Trophoblast cell (in vitro differentiated cells and primary cell): Measurements from ENCODE around the gene PEAK3.

Experiments
- DNase-seq, 2 donors: peaks; one replicate each; pipeline ENCODE4 v3.0.0-alpha.2; 2016
- H2AFZ ChIP-seq: 2 replicates; pipeline ENCODE4 v1.6.1; 2013; ENCODE audit warnings: low read length, moderate library complexity, mild to moderate bottlenecking; ENCODE audit not compliant: insufficient read depth, poor library complexity
- H2AK5ac ChIP-seq: 2 replicates; pipeline ENCODE4 v1.6.1; 2013; ENCODE audit warnings: mild to moderate bottlenecking, low read length
- H2BK120ac ChIP-seq: 2 replicates; pipeline ENCODE4 v1.6.1; 2013; ENCODE audit warnings: low read length, mild to moderate bottlenecking, moderate library complexity; ENCODE audit not compliant: insufficient read depth, poor library complexity
- H2BK12ac ChIP-seq: 2 replicates; pipeline ENCODE4 v1.6.1; 2013; ENCODE audit warnings: mild to moderate bottlenecking, low read length, moderate library complexity
- H2BK5ac ChIP-seq: 2 replicates; pipeline ENCODE4 v1.6.1; 2013; ENCODE audit warnings: low read length, low read depth, moderate library complexity, mild to moderate bottlenecking; ENCODE audit not compliant: poor library complexity
- H3K14ac ChIP-seq: 2 replicates; pipeline ENCODE4 v1.6.1; 2013; ENCODE audit warnings: mild to moderate bottlenecking, low read length
- H3K18ac ChIP-seq: 2 replicates; pipeline ENCODE4 v1.6.1; 2013; ENCODE audit warnings: mild to moderate bottlenecking, low read length
- H3K23ac ChIP-seq: 2 replicates; pipeline ENCODE4 v1.6.1; 2013; ENCODE audit warnings: low read length
- H3K27ac ChIP-seq: 2 replicates; pipeline ENCODE4 v1.5.1; 2013; ENCODE audit warnings: low read depth, mild to moderate bottlenecking, inconsistent platforms, low read length, moderate library complexity
- H3K27me3 ChIP-seq: 2 replicates; pipeline ENCODE4 v1.6.1; 2013; ENCODE audit warnings: inconsistent platforms, mild to moderate bottlenecking, low read length, moderate library complexity; ENCODE audit not compliant: insufficient read depth
- H3K36me3 ChIP-seq, 2 experiments: 1 replicate in 1 of 2; 2 replicates in 1 of 2; pipeline ENCODE4 v1.6.1; 2013; ENCODE audit warnings: low read length in 2 of 2, mild to moderate bottlenecking in 2 of 2, moderate library complexity in 1 of 2; ENCODE audit not compliant: insufficient read depth in 2 of 2, control insufficient read depth in 1 of 2
- H3K4ac ChIP-seq: 2 replicates; pipeline ENCODE4 v1.6.1; 2013; ENCODE audit warnings: low read depth, mild to moderate bottlenecking, low read length, moderate library complexity
- H3K4me1 ChIP-seq, 2 experiments: 1 replicate in 1 of 2; 2 replicates in 1 of 2; pipeline ENCODE4 v1.6.1; 2013; ENCODE audit warnings: low read length in 2 of 2, mild to moderate bottlenecking in 2 of 2, moderate library complexity in 1 of 2; ENCODE audit not compliant: insufficient read depth in 2 of 2, control insufficient read depth in 1 of 2
- H3K4me2 ChIP-seq: 2 replicates; pipeline ENCODE4 v1.6.1; 2013; ENCODE audit warnings: inconsistent platforms, mild to moderate bottlenecking, low read length, moderate library complexity
- H3K4me3 ChIP-seq: 2 replicates; pipeline ENCODE4 v1.5.1; 2013; ENCODE audit warnings: mild to moderate bottlenecking, low read depth, low read length, inconsistent platforms
- H3K79me1 ChIP-seq: one replicate; pipeline ENCODE4 v1.6.1; 2013; ENCODE audit warnings: low read length
- H3K79me2 ChIP-seq: 2 replicates; pipeline ENCODE4 v1.6.1; 2013; ENCODE audit warnings: low read length, mild to moderate bottlenecking; ENCODE audit not compliant: control insufficient read depth, insufficient read depth, poor library complexity
- H3K9ac ChIP-seq: 2 replicates; pipeline ENCODE4 v1.6.1; 2013; ENCODE audit warnings: mild to moderate bottlenecking, low read length
- H3K9me3 ChIP-seq: 2 replicates; pipeline ENCODE4 v1.6.1; 2013; ENCODE audit warnings: low read depth, mild to moderate bottlenecking, control low read depth, inconsistent platforms, low read length; ENCODE audit not compliant: insufficient read depth
- H4K12ac ChIP-seq: 2 replicates; pipeline ENCODE4 v1.6.1; 2013; ENCODE audit warnings: low read depth, mild to moderate bottlenecking, low read length, moderate library complexity
- H4K8ac ChIP-seq: 2 replicates; pipeline ENCODE4 v1.6.1; 2013; ENCODE audit warnings: low read depth, mild to moderate bottlenecking, low read length, moderate library complexity
- H4K91ac ChIP-seq: one replicate; pipeline ENCODE4 v1.6.1; 2013; ENCODE audit warnings: low read depth, mild to moderate bottlenecking, low read length, moderate library complexity
- WGBS: extraction: QIAGEN DNeasy Blood & Tissue Kit; methylation state at CpG from one replicate; pipeline ENCODE4 v1.1.7; 2013; ENCODE audit warnings: missing lambda C conversion rate; ENCODE audit not compliant: insufficient read length, insufficient coverage; ENCODE audit errors: extremely low coverage; 5-methylcytosine and 5-hydroxymethylcytosine counted together

The PEAK3 gene

DNA sequence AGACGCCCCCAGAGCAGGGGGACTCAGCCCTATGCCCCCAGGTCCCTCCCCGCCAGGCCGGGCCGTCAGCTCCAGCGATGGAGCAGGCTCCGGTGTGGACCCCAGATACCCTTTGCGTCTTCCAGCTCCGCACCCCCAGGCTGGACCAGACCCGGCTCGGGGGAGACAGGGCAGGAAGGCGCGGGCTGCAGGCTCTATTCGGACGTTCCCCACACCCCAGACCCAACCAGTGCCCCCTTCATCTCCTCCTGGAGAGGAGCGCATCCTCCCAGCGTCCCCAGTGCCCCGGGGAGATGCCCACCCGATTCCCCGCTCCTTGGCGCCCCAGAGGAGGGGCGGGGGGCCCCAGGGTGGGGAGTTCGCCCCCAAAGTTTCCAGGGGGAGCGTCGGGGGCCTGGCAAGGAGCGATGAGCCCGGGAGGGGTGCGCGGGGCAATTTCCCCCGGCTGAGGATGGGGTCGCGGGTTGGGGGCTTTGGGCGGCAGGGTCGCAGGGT lies 25.6 kb upstream of the PEAK3 start:
- no peak overlapping the region for H3K18ac ChIP-seq
- peaks cover 4% of the 10 kb centered on the region for H3K9me3 ChIP-seq
- WGBS = no CpG with 5 or more reads among the region's 33 CpGs

DNA sequence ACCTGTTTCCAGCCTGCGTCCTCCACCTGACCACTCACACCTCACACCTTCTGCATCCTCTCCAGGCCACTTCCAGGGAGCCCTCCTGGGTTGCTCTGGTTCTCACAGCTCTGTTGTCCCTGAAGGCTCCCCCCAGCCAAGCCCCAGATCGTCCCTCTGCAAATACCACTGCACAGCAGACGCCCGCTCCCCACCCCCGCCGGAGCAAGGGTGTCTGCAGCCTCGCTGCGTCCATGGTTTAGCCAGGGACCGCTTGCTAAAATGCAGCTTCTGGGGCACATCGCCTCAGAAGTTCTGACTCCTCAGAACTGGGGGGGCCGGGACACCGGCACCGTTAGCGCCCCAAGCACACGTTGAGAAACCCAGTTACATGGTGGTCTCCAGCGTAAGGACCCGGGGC lies 25.0 kb upstream of the PEAK3 start:
- Histone ChIP-seq H2AFZ (no peak overlapping the region), H2BK120ac (no peak overlapping the region), H2BK5ac (no peak overlapping the region), H3K27me3 (peaks cover 27% of the 10 kb centered on the region), H3K36me3 (no peaks in the 10 kb centered on the region), H3K79me1 (no peaks in the 10 kb centered on the region), H3K4me1 (peaks cover 0 to 3% of the 10 kb centered on the region in 2 experiments), H3K4ac (no peak overlapping the region), H4K8ac (no peak overlapping the region), H3K9me3 (peaks cover 4% of the 10 kb centered on the region), H4K12ac (no peak overlapping the region), H4K91ac (no peak overlapping the region), H2BK12ac (no peak overlapping the region), H3K23ac (no peak overlapping the region), H3K27ac (no peak overlapping the region), H3K4me3 (no peak overlapping the region), H3K9ac (no peak overlapping the region), H3K4me2 (no peak overlapping the region), H3K18ac (no peak overlapping the region), H3K79me2 (no peaks in the 10 kb centered on the region), H3K14ac (no peak overlapping the region), H2AK5ac (no peak overlapping the region)
- no peak for DNase-seq
- WGBS = no CpG with 5 or more reads among the region's 17 CpGs

More for the DNA sequence above, 25.6 kb upstream of the PEAK3 start:
- H2BK12ac ChIP-seq = no peak overlapping the region
- H3K9ac ChIP-seq = no peak overlapping the region
- no peak overlapping the region for H2AK5ac ChIP-seq
- DNase-seq = no peak
- no peak overlapping the region for H4K12ac ChIP-seq
- no peak overlapping the region for H3K4me3 ChIP-seq
- peaks cover 22% of the 10 kb centered on the region for H3K27me3 ChIP-seq
- H3K27ac ChIP-seq = no peak overlapping the region
- peak overlapping the region; percentile 25 for H3K4me2 ChIP-seq
- H3K14ac ChIP-seq = no peak overlapping the region
- H2AFZ ChIP-seq = no peak overlapping the region
- H3K23ac ChIP-seq = no peak overlapping the region
- H3K79me1 ChIP-seq = no peaks in the 10 kb centered on the region
- H3K4ac ChIP-seq = no peak overlapping the region
- H4K91ac ChIP-seq = no peak overlapping the region
- no peak overlapping the region for H2BK120ac ChIP-seq
- H2BK5ac ChIP-seq = no peak overlapping the region
- peaks cover 0 to 3% of the 10 kb centered on the region in 2 experiments for H3K4me1 ChIP-seq
- H3K79me2 ChIP-seq = no peaks in the 10 kb centered on the region
- no peak overlapping the region for H4K8ac ChIP-seq
- H3K36me3 ChIP-seq = no peaks in the 10 kb centered on the region

DNA sequence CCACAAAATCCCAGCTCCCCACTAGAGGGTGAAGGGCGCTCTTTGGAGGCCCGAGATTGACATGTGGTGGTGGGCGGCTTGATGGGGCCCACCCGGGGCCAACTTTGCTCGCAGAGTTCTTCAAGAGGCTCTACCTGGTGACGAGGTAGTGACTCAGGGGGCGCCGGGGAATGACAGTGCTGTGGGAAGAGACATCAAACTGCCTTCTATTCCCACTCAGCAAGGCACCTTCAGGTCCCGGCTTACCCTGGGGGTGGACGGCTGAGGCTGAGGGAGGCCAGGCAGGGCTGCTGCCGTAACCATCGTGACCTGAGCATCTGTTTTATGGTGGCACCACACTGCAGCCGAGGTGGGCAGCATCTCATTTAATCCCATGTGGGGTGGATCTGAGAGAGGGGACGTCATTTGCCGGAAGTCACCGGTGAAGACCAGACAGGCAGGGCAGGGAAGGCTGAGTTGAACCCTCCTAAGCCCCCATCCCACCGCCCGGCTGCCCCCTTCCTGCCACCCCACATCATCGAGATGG lies 24.4 kb upstream of the PEAK3 start:
- Histone ChIP-seq H2AK5ac (no peak overlapping the region), H2AFZ (no peak overlapping the region), H3K18ac (no peak overlapping the region), H4K8ac (no peak overlapping the region), H3K79me2 (no peaks in the 10 kb centered on the region), H4K91ac (no peak overlapping the region), H3K79me1 (no peaks in the 10 kb centered on the region), H3K27me3 (peaks cover 27% of the 10 kb centered on the region), H3K23ac (no peak overlapping the region), H3K4me2 (no peak overlapping the region), H3K27ac (no peak overlapping the region), H3K36me3 (no peaks in the 10 kb centered on the region), H2BK120ac (no peak overlapping the region), H3K4ac (no peak overlapping the region), H3K4me1 (peaks cover 0 to 3% of the 10 kb centered on the region in 2 experiments), H4K12ac (no peak overlapping the region), H2BK5ac (no peak overlapping the region), H3K9me3 (peaks cover 4% of the 10 kb centered on the region), H3K9ac (no peak overlapping the region), H3K14ac (no peak overlapping the region), H2BK12ac (no peak overlapping the region), H3K4me3 (no peak overlapping the region)
- no CpG with 5 or more reads among the region's 19 CpGs for WGBS
- no peak for DNase-seq

GRCh38 chr19:2305452-2306280 lies 23.7 kb upstream of the PEAK3 start:
- Histone ChIP-seq H3K9me3 (peaks cover 4% of the 10 kb centered on the region), H3K79me1 (no peaks in the 10 kb centered on the region), H4K12ac (no peak overlapping the region), H4K8ac (no peak overlapping the region), H3K9ac (no peak overlapping the region), H3K23ac (no peak overlapping the region), H3K36me3 (no peaks in the 10 kb centered on the region), H3K18ac (no peak overlapping the region), H3K4me2 (no peak overlapping the region), H3K4ac (no peak overlapping the region), H2BK5ac (no peak overlapping the region), H2AK5ac (no peak overlapping the region), H2BK120ac (no peak overlapping the region), H3K27ac (no peak overlapping the region), H2AFZ (no peak overlapping the region), H3K14ac (no peak overlapping the region), H3K27me3 (peaks cover 27% of the 10 kb centered on the region), H3K4me3 (peak overlapping the region; percentile 39), H3K79me2 (no peaks in the 10 kb centered on the region), H2BK12ac (no peak overlapping the region), H3K4me1 (peaks cover 0 to 3% of the 10 kb centered on the region in 2 experiments), H4K91ac (no peak overlapping the region)
- no CpG with 5 or more reads among the region's 19 CpGs for WGBS
- no peak for DNase-seq
